ENCODE results near the gene OR51B5.
"Not testable (repeated sequence)": the region's sequence is repeated elsewhere in the genome, so short reads cannot be mapped to it uniquely, and the experiment has no call there.

The OR51B5 gene

GRCh38 chr11:5343474-5344335 is at the start of gene OR51B5:
TSS of gene OR51B5 (minus strand) at chr11:5343524. CDS start at chr11:5343524, 0 bp downstream.
- no peak for DNase-seq

DNA sequence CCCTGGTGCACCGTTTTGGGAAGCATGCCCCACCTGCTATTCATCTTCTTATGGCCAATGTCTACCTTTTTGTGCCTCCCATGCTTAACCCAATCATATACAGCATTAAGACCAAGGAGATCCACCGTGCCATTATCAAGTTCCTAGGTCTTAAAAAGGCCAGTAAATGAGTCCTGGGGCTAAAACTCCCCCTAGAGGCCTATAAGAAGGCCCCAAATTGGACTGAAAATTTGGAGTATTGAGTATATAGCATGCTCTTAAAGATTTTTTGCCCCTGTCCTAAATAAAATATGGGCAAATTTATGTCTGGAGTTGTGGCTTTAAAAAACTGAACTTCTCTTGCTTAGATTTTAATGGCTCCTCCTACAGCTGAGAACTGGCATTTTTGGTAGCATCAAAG is 46.9 kb upstream of the OR51B5 start:
- DNase-seq = no peak

DNA sequence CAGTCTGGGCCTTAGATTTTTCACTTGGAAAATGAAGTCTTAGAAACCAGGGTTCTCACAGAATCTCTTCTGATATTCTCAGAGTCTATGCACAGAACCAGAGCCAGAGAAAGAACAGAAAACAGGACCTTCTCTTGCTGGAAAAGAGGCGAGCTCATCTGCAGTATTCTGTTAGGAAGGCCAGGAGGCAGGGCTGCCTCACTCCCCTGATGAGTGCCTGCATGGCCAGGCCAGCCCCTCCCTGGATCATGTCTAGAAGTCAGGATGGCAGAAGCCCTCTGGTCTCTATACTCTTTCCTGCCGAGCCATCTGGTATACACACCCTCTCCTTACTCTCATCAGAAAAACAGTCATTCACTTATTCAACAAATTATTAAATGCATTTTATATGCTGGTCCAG is 41.0 kb upstream of the OR51B5 start:
- DNase-seq = no peak

DNA sequence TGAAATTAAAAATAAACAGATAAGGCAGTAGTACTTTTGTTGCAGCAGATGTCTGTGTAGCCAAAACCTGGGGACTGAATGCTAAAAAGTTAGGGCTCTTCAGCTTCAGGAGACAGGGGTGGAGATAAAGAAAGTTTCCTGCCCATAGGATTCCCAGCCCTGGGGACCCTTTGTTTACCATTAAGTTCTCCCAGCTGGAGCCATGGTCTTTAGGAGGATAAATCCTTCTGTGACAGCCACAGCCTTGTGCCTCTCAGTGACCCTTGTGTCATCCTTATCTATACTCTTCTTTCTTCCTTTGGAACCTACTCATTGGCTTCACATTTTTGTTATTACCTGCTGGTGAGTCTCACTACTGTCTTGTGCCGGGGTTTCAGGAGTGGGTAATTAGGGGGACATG is 40.3 kb upstream of the OR51B5 start, which contains the start of gene OR51M1:
TSS of gene OR51M1 (plus strand) at position 237 of the 400 bp plus-strand sequence. CDS start 5,587 bp downstream, outside the sequence.
- no peak for DNase-seq

DNA sequence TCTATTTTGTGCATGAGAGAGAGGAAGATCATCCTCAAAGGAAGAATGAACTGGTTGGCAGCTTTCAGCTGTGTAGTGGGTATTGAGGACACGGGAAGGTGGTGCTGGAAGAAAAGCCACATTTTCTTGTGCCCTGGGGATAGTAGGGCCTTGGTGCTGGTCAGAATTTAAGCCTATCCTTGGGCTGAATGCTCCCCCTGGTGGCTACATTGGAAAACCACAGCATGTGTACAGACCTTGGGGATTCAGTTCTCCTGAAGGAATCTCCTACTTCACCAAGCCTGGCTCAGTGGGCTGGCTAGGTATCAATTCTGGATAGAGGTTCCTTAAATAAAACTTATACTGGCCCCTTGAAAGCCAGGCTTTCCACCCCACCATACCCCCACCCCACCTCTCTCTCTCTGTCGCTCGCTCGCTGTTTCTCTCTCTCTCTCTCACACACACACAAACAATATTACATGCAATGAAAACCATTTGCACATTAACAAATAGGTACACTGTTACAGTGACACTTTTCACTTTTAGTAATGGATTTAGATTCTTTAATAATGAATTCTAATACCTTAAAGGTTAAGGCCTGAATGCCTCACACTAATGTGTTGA is 37.5 kb upstream of the OR51B5 start:
- DNase-seq = peak in 20 of 56 donors; percentile 1 to 39 (median 6)

GRCh38 chr11:5369789-5370188 is 26.5 kb upstream of the OR51B5 start:
- DNase-seq = no peak

DNA sequence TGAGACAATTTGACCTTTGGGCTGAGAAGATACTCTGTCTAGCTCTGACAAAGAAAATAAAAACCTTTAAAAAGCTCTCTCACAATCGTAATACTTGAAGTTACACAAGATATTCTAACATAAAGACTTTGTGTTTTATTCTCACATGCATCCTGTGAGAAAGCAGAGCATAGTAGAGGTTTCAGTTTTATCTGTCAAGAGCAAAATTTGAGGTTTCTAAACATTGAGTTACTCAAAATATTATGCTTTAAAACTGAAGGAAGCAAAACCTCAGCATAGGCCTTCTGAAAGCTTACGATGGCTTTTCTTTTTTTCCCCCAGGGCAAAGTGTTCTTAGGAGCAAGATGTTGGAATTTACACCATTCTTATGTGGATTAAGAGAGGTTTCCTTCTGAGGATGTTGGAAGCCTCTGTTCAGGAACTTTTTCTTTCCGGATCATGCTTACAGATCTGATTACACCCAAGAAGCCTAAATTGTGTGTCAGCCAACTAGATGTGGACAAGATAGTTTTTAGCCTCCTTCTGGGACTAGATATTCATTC is 25.2 kb upstream of the OR51B5 start:
- DNase-seq = no peak

DNA sequence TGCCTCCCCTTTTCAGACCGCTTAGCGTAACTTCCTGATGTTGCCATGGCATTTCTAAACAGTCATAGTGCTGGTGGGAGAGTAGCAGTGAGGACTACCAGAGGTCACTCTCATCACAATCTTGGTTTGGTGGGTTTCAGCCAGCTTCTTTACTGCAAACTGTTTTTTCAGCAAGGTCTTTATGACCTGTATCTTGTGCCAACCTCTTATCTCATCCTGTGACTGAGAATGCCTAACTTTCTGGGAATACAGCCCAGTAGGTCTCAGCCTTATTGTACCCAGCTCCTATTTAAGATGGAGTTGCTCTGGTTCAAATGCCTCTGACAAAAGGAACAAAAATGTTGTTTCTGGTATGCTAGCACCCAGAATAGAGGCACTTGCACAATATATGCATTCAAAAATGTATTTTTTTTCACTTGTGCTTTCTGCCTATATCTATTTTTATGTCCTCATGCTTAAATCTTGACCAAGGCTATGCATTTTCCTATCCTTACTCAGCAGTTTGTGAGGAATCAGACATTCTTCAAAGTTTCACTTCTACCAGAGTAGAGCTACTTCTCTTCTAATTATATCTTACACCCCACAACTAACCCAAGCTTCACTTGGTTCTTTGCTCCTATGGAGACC is 24.2 kb upstream of the OR51B5 start:
- no peak for DNase-seq

DNA sequence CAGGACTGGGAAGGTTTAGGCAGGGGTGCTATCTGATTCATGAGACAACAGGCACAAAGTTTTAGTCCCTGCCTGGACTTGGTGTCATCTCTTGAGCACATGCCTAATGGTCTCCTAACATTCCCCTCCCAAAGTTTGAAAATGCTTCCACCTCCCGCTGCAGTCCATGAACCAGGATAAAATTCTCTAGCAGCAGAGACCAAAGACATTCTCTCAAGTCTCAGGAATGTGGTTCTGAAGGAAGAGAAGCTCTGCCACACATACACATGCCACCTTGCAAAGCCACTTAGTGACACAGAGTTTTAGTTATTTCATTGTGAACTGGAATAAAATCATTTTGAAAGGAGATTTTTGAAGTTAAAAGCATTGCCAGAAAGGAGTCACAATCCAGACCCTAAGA is 23.5 kb upstream of the OR51B5 start:
- no peak for DNase-seq

- not testable (repeated sequence) for DNase-seq
Observed at GRCh38 chr11:5366365-5366764, 23.0 kb upstream of the OR51B5 start.

GRCh38 chr11:5364214-5364613 is 20.9 kb upstream of the OR51B5 start:
- DNase-seq = no peak

- DNase-seq = no peak
Observed at GRCh38 chr11:5363679-5364078, 20.4 kb upstream of the OR51B5 start.

DNA sequence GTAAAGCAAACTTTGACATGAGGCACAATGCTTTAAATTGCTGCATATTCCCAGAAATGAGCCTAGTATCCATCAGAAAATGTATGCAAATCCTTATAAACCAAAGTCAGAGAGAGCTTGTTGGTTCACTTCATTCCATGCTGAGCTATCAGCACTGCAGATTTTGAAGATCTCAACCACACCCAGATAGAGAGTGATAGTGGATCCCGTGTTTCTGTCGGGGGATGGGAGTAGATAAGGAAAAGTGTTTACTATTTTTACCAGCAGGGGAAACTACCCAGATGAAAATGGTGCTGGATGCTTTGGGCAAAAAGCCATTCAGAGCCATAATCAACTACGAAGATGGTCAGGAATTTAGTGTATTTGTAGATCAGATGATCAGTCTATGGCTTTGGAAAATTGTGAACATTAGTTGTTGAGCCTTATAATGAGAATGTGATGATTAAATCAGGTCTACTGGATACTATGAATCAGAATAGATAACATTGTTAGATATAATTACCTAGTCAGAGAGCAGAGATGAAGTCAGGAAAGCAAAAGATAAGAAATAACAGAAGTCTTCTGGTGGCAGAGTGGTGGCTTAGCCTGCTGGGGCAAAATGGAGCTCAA is 18.8 kb upstream of the OR51B5 start:
- DNase-seq = no peak

- not testable (repeated sequence) for DNase-seq
Observed at GRCh38 chr11:5356031-5356430, 12.7 kb upstream of the OR51B5 start.

DNA sequence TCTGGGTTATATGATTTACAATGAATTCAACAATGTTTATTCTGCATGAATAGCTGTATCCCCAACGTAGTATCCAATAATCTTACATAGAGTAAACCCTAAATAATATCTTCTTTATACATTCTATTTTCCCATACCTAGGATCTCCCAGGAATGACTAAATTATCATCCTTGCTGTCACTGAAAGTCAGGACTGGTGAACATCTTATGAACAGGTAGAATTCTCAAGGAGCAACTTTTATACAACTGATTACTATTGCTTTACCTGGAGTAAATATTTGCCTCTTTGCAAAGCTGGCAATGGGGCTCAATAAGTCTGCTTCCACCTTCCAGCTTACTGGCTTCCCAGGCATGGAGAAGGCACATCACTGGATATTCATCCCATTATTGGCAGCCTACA is 7.9 kb upstream of the OR51B5 start, which contains the start of gene OR51B6:
TSS of gene OR51B6 (plus strand) at position 301 of the 400 bp plus-strand sequence. CDS start at position 301, 0 bp downstream.
- DNase-seq = no peak

- no peak for DNase-seq
Observed at GRCh38 chr11:5349550-5349949, 6.2 kb upstream of the OR51B5 start.

GRCh38 chr11:5348551-5349194 is 5.3 kb upstream of the OR51B5 start:
- DNase-seq = no peak

GRCh38 chr11:5345831-5346230 is 2.5 kb upstream of the OR51B5 start:
- DNase-seq = no peak

DNA sequence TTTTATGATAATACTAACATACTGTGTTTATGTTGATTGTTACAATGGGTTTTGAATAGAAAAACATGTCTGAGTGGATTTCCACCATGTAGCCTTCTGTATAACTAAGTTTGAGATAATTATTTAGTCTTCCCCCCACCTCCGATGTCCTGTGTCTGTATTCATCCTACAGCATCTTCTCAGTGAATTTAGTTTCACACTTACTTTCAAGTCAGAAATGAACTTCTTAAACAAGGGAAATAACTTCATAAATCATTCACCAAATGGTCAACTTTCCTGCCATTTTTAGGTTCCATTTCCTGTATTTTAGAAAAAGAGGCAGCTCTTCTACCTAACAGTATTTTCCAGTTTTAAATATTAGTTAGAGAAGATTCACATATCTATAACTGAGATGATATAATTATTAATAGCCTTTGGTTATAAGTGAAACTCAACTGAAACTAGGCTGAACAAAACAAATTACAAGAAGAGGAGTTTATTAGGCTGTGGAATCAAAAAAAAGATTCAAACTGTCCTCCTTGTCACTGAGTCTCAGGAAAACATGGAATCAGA is 3.5 kb downstream of the OR51B5 start:
- DNase-seq = no peak

DNA sequence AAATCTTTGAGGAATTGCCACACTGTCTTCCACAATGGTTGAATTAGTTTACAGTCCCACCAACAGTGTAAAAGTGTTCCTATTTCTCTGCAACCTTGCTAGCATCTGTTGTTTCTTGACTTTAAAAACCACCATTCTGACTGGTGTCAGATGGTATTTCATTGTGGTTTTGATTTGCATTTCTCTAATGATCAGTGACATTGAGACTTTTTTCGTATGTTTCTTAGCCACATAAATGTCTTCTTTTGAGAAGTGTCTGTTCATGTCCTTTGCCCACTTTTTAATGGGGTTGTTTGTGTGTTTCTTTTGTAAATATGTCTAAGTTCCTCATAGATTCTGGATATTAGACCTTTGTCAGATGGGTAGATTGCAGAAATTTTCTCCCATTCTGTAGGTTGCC is 6.1 kb downstream of the OR51B5 start:
- not testable (repeated sequence) for DNase-seq

DNA sequence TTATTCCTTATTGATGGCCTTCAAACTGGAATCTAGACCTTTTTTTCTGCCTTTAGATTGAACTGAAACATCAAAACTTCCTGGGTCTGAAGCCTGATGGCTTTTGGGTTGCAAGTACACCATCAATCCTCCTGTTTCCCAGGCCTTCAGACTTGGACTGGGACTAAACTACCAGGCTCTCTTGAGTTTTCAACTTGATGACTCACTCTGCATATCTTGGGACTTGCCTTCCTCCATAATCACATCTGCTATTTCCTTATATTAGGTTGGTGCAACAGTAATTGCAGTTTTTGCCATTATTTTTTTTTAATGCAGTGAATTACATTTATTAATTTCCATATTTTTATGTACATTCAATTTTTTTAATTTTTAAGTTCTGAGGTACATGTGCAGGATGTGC is 7.0 kb downstream of the OR51B5 start:
- DNase-seq = no peak

Measured in nucleus accumbens (tissue), 56 donors.